ENCODE data around the gene TAS1R1. TPM values are rescaled to one million over a fixed set of nuclear protein-coding genes. Genes with fewer than 3 reads are reported as not detected.

Gene TAS1R1
- total and polyA plus RNA-seq, 9 of the 15 experiments (the other 6 are each of a cell fraction or from before 2014, with no cell fraction given), result 0.06 TPM; not detected in 8

- TF ChIP-seq MCM7 (IDR thresholded peaks at IDR 0.05) (no peak), EP300 (IDR thresholded peaks at IDR 0.05; ENCODE audit: low read length) (peak; percentile 30), ZBTB9 (CRISPR knock-in tag; IDR thresholded peaks at IDR 0.05) (peak; percentile 82), GTF2A2 (tag; IDR thresholded peaks at IDR 0.05) (no peak), ZNF407 (IDR thresholded peaks at IDR 0.05; ENCODE audit: low read depth) (no peak), PBX2 (CRISPR knock-in tag; IDR thresholded peaks at IDR 0.05; ENCODE audit: low read depth) (no peak), PBX2 (tag; conservative IDR thresholded peaks at IDR 0.05; ENCODE audit: low read depth) (no peak), RBM22 (IDR thresholded peaks at IDR 0.05; ENCODE audit: low read depth, low read length, poor library complexity, severe bottlenecking) (no peak), CTBP1 (IDR thresholded peaks at IDR 0.05; ENCODE audit: borderline replicate concordance) (0 out of 2 replicates have a peak, but pooled peaks have one; percentile 26), MCM5 (IDR thresholded peaks at IDR 0.05; ENCODE audit: low read depth) (no peak), NR2F6 (CRISPR knock-in tag; IDR thresholded peaks at IDR 0.05) (no peak), ZKSCAN1 (IDR thresholded peaks at IDR 0.05; ENCODE audit: low read depth, low read length) (no peak), ZNF586 (CRISPR knock-in tag; conservative IDR thresholded peaks at IDR 0.05) (no peak; the same call in 1 of the 2 replicates), TCF7 (IDR thresholded peaks at IDR 0.05; ENCODE audit: borderline replicate concordance) (peak; percentile 35; the same call in 1 of the 2 replicates), JUN (IDR thresholded peaks at IDR 0.05; ENCODE audit: borderline replicate concordance, low read depth, low read length) (peak; percentile 78; the same call in 1 of the 2 replicates), JUN (CRISPR knock-in tag; IDR thresholded peaks at IDR 0.05; ENCODE audit: borderline replicate concordance) (no peak), MTA2 (IDR thresholded peaks at IDR 0.05; ENCODE audit: low read depth) (no peak), RBM17 (IDR thresholded peaks at IDR 0.05; ENCODE audit: borderline replicate concordance, low read depth, low read length) (no peak)
These were observed 48.9 kb downstream of the TAS1R1 start (continued) for GRCh38 chr1:6603915-6604558.
